Measurements from ENCODE around the gene PLA2R1.

PLA2R1 gene

GRCh38 chr2:159936471-159936870 is 125.9 kb downstream of the PLA2R1 start:
- Histone ChIP-seq H3K27ac (no peak overlapping the region), H3K4me3 (ENCODE audit: low read depth, low read length) (no peak overlapping the region), H3K36me3 (replicated peaks) (no peaks in the 10 kb centered on the region), H3K27me3 (replicated peaks) (no peaks in the 10 kb centered on the region)
- TF ChIP-seq, protein P1, sequence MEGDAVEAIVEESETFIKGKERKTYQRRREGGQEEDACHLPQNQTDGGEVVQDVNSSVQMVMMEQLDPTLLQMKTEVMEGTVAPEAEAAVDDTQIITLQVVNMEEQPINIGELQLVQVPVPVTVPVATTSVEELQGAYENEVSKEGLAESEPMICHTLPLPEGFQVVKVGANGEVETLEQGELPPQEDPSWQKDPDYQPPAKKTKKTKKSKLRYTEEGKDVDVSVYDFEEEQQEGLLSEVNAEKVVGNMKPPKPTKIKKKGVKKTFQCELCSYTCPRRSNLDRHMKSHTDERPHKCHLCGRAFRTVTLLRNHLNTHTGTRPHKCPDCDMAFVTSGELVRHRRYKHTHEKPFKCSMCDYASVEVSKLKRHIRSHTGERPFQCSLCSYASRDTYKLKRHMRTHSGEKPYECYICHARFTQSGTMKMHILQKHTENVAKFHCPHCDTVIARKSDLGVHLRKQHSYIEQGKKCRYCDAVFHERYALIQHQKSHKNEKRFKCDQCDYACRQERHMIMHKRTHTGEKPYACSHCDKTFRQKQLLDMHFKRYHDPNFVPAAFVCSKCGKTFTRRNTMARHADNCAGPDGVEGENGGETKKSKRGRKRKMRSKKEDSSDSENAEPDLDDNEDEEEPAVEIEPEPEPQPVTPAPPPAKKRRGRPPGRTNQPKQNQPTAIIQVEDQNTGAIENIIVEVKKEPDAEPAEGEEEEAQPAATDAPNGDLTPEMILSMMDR (IDR thresholded peaks at IDR 0.05; ENCODE audit: low read depth, low read length, missing control alignments): no peak
- in situ Hi-C loops (cut with HindIII; ENCODE audit: low pct_ligation_motif_present, low sequenced_read_pairs): no loop called here
- DNase-seq: no peak

DNA sequence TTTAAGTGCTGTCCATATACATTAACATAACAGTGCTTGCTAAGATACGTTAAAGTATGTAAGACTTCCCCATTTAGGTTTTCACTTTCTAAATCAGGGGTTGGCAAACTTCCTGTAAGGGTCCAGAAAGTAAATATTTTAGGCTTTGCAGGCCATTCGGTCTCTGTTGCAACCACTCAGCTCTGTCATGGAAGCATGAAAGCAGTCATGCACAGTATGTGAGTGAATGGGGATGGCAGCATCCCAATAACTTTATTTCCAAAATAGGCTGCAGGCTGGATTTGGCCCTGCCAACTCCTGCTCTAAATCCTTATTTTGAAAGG is 128.7 kb downstream of the PLA2R1 start:
- Histone ChIP-seq H3K4me3 (ENCODE audit: low read depth, low read length) (no peak overlapping the region), H3K36me3 (replicated peaks) (no peaks in the 10 kb centered on the region), H3K27me3 (replicated peaks) (no peaks in the 10 kb centered on the region), H3K27ac (no peak overlapping the region)
- TF ChIP-seq, protein P1 (IDR thresholded peaks at IDR 0.05; ENCODE audit: low read depth, low read length, missing control alignments): no peak
- in situ Hi-C loops (cut with HindIII; ENCODE audit: low pct_ligation_motif_present, low sequenced_read_pairs): no loop called here
- no peak for DNase-seq

DNA sequence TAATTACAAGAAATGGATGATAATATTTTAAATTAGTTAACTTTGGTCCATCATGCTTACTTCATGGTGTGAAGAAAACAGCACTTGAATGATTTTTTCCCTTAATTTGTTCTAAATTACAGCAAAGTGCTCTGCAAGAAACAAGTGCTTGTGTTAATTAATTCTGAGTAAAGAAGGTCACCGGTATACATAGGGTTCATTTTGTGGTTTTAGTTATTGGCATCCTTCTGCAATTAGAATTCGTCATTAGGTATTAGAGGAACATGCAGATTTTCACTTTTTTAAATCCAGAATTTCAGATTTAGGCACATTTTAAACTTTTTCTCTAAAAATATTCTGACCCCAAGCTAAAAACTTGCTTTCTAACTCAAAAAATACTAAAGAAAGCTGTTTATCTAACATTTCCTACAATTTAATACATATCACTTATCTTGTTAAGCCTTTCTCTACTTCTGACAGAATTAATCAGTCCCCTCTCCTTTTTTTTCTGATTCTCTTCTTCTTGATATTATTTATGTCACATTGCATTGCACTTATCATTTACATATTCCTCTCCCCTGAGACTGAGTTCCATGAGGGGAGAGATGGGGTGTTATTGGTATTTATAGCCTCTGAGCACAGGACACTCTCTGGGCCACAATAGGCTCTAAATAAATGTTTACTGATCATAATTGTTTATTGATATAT is 129.2 kb downstream of the PLA2R1 start:
- in situ Hi-C loops (cut with HindIII; ENCODE audit: low pct_ligation_motif_present, low sequenced_read_pairs): no loop called here
- TF ChIP-seq, protein P1 (IDR thresholded peaks at IDR 0.05; ENCODE audit: low read depth, low read length, missing control alignments): no peak
- Histone ChIP-seq H3K4me3 (ENCODE audit: low read depth, low read length) (no peak overlapping the region), H3K27ac (no peak overlapping the region), H3K27me3 (replicated peaks) (no peaks in the 10 kb centered on the region), H3K36me3 (replicated peaks) (no peaks in the 10 kb centered on the region)
- DNase-seq: no peak

- Histone ChIP-seq H3K27me3 (replicated peaks) (no peaks in the 10 kb centered on the region), H3K36me3 (replicated peaks) (no peaks in the 10 kb centered on the region), H3K4me3 (ENCODE audit: low read depth, low read length) (no peak overlapping the region), H3K27ac (no peak overlapping the region)
- DNase-seq: no peak
- in situ Hi-C loops (cut with HindIII; ENCODE audit: low pct_ligation_motif_present, low sequenced_read_pairs): no loop called here
- TF ChIP-seq, protein P1 (IDR thresholded peaks at IDR 0.05; ENCODE audit: low read depth, low read length, missing control alignments): no peak
Measured at GRCh38 chr2:159926695-159927094, 135.7 kb downstream of the PLA2R1 start.

DNA sequence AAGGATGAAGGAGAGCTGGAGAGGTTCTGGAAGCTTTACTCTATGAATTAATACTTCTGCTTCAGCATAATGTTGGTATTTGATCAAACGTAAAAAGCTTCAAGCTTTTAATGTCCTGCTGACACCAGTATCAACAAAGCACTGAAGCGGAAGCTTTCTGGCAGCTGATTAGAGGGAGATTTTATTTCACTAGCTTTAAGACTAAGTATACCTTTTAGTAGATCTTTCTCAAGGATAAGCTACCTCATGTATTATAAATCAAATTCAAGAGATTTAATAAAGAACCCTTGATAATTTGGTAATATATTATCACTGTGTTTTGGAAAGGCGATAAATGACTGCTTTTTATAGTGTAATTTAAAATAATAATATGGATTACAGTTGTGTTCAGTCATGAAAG is 136.4 kb downstream of the PLA2R1 start:
- in situ Hi-C loops (cut with HindIII; ENCODE audit: low pct_ligation_motif_present, low sequenced_read_pairs): no loop called here
- no peak for DNase-seq
- Histone ChIP-seq H3K4me3 (ENCODE audit: low read depth, low read length) (no peak overlapping the region), H3K36me3 (replicated peaks) (no peaks in the 10 kb centered on the region), H3K27me3 (replicated peaks) (no peaks in the 10 kb centered on the region), H3K27ac (no peak overlapping the region)
- TF ChIP-seq, protein P1 (IDR thresholded peaks at IDR 0.05; ENCODE audit: low read depth, low read length, missing control alignments): no peak

- Histone ChIP-seq H3K36me3 (replicated peaks) (no peaks in the 10 kb centered on the region), H3K4me3 (ENCODE audit: low read depth, low read length) (no peak overlapping the region), H3K27me3 (replicated peaks) (no peaks in the 10 kb centered on the region), H3K27ac (no peak overlapping the region)
- DNase-seq: no peak
- TF ChIP-seq, protein P1 (IDR thresholded peaks at IDR 0.05; ENCODE audit: low read depth, low read length, missing control alignments): no peak
- in situ Hi-C loops (cut with HindIII; ENCODE audit: low pct_ligation_motif_present, low sequenced_read_pairs): no loop called here
Measured at GRCh38 chr2:159922563-159922962, 139.9 kb downstream of the PLA2R1 start.

Measured in brain microvascular endothelial cell (primary cell).